ENCODE measurements around the gene NFATC4.

Gene NFATC4

DNA sequence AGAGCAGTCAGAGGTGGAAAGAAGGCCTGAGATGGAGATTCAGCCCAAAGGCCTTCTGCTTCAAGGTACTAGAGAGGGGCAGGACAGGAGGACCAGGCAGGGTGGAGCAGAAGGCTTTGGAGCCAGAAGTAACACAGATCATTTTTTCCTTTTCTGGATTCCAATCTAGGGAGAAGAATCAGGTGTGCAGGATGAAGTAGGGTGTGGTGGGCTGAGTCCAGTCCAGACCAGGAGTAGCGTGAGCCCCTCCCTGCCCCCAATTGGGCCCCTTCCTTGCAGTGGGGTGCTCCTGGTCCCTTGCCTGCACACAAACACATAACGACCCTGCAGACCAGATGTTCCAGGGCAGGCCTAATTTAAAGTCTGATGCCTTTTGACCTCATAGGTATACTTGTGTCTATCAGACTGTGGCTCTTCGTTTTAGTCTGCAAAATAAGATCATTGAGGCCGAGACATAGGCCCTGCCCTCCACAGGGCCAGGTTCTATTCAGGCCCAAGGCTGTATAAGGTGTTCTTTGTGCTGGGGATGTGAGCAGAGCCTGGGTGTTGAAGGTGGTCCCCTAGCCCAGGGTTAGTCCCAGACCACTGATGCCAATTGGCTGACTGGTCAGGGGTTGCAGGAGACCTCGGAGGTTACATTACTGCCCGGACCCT, 29.8 kb downstream of the NFATC4 start:
- DNase-seq (ENCODE audit: extremely low spot score) = no peak
- ChIA-PET POLR2A (no interaction called here), CTCF (interaction anchor here (1.1 to 2.0 kb wide), 3 partner anchors 15 to 66 kb away, joined by 3 to 9 read pairs (median 3); no protein-coding TSS in a partner anchor)
- TF ChIP-seq CTCF (IDR thresholded peaks at IDR 0.05; ENCODE audit: control extremely low read depth, extremely low read depth, low read depth, missing control alignments) = no peak

GRCh38 chr14:24398293-24398652, 30.3 kb downstream of the NFATC4 start:
- ChIA-PET POLR2A (no interaction called here), CTCF (interaction anchor here (0.7 to 0.9 kb wide), 2 partner anchors 13 to 39 kb away, joined by 3 to 4 read pairs; no protein-coding TSS in a partner anchor)
- DNase-seq (ENCODE audit: extremely low spot score) = no peak
- no peak for TF ChIP-seq CTCF (IDR thresholded peaks at IDR 0.05; ENCODE audit: control extremely low read depth, extremely low read depth, low read depth, missing control alignments)

GRCh38 chr14:24398653-24399446, 30.9 kb downstream of the NFATC4 start, which contains the start of gene NYNRIN:
NYNRIN (plus strand) TSS chr14:24399003; CDS start chr14:24399247, 244 bp downstream.
- ChIA-PET CTCF (interaction anchor here (0.7 to 1.2 kb wide), 3 partner anchors 12 to 70 kb away, joined by 3 to 4 read pairs (median 3); no protein-coding TSS in a partner anchor), POLR2A (no interaction called here)
- DNase-seq (ENCODE audit: extremely low spot score) = no peak
- no peak for TF ChIP-seq CTCF (IDR thresholded peaks at IDR 0.05; ENCODE audit: control extremely low read depth, extremely low read depth, low read depth, missing control alignments)

DNA sequence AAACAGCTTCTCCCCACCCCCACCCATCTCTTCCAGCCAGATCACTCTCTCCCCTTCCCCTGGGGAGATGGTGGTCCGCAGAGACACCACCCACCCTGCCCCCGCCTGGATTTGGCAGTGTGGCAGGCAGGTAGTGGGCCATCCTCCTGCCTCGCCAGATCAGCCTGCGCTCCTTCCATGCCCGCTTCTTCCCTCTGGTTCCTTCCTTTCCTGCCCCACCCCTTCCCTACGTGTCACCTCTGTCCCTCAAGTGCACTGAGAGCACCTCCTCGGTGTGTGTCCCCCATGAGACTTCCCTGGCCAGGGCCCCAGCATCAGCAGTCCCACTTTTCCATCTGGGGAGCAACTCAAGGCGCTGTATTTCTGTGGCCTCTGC, 31.5 kb downstream of the NFATC4 start:
- no peak for DNase-seq (ENCODE audit: extremely low spot score)
- CTCF ChIA-PET = interaction anchor here (1.2 to 1.6 kb wide), 2 partner anchors 20 to 70 kb away, joined by 3 to 4 read pairs; no protein-coding TSS in a partner anchor
- TF ChIP-seq CTCF (IDR thresholded peaks at IDR 0.05; ENCODE audit: control extremely low read depth, extremely low read depth, low read depth, missing control alignments) = no peak
- POLR2A ChIA-PET = no interaction called here

DNA sequence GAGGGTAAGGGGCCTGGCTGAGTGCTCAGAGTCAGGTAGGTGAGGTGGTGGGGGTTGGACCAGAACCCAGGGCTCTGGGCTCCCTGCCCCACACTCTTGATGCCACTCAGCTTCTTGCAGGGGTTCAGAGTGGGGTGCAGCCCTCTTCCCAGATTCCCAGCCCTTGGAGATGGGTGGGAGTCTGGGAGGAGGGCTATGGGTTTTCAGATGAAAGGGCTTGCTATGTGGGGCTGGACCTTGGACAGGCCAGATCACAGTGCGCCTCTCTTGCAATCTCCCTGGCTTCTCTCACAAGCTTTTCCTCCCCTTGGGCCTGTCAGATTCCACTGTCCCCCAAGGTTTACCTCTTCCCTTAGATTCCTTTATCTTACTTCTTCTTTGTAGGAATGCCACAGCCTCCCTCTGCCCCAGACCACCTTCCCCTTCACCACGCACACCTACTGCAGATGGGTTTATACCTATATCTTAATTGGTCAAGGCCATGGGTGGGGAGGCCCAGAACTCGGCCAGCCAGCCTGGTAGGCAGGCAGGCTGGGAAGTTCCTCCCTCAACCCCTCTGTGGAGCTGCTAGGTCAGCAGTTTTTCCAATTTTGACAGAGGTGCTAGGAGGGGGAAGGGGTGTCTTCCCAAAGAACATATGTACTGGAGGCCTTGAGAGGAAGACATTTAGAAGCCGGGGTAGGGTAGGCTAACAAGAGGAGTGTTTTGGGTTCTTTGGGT, 32.2 kb downstream of the NFATC4 start:
- no peak for TF ChIP-seq CTCF (IDR thresholded peaks at IDR 0.05; ENCODE audit: control extremely low read depth, extremely low read depth, low read depth, missing control alignments)
- POLR2A ChIA-PET = no interaction called here
- no peak for DNase-seq (ENCODE audit: extremely low spot score)
- CTCF ChIA-PET = interaction anchor here (1.1 to 1.6 kb wide), 3 partner anchors 11 to 71 kb away, joined by 3 to 4 read pairs (median 3); no protein-coding TSS in a partner anchor
